Measurements from ENCODE around the gene NUP210L.

Gene NUP210L

DNA sequence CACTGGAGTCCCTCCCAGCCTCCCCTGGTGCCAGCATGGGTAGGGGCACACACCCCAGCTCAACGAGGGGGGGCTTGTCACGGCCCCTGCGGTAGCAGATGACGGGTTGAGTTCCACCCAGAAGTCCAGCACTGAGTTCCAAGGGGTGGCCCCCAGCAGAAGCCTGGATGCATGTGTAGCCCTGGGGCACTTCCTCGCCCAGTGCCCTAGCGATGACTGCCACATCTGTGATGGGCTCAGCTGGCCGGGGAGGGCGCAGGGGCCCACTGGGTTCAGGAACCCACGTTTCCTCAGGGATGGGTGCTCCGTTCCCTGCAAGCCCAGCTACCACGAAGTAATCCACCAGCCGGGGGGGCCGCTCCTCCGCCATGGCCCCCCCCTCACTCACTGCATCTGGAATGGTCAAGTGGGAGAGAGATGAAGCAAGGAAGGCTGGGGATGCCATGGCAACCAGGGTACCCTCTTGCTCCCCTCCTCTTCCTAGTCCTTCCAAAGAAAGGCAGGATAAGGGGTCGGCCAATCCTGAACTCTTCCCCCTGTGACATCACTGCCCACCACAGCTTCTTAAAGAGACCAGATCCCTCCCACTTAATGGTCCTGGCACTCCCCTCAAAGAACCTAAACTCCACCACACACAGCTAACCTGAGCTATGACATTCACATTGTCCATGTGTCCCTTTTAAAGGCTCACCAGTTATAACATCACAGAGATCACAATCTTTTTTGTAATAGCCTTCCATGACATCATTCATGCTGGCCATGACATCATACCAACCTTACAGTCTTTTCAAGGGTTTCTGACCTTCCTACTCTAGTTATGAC, 210.7 kb downstream of the NUP210L start:
- DNase-seq (ENCODE audit: low spot score), result no peak
- TF ChIP-seq, protein P1, sequence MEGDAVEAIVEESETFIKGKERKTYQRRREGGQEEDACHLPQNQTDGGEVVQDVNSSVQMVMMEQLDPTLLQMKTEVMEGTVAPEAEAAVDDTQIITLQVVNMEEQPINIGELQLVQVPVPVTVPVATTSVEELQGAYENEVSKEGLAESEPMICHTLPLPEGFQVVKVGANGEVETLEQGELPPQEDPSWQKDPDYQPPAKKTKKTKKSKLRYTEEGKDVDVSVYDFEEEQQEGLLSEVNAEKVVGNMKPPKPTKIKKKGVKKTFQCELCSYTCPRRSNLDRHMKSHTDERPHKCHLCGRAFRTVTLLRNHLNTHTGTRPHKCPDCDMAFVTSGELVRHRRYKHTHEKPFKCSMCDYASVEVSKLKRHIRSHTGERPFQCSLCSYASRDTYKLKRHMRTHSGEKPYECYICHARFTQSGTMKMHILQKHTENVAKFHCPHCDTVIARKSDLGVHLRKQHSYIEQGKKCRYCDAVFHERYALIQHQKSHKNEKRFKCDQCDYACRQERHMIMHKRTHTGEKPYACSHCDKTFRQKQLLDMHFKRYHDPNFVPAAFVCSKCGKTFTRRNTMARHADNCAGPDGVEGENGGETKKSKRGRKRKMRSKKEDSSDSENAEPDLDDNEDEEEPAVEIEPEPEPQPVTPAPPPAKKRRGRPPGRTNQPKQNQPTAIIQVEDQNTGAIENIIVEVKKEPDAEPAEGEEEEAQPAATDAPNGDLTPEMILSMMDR (IDR thresholded peaks at IDR 0.05; ENCODE audit: extremely low read depth, missing control alignments), result no peak

DNA sequence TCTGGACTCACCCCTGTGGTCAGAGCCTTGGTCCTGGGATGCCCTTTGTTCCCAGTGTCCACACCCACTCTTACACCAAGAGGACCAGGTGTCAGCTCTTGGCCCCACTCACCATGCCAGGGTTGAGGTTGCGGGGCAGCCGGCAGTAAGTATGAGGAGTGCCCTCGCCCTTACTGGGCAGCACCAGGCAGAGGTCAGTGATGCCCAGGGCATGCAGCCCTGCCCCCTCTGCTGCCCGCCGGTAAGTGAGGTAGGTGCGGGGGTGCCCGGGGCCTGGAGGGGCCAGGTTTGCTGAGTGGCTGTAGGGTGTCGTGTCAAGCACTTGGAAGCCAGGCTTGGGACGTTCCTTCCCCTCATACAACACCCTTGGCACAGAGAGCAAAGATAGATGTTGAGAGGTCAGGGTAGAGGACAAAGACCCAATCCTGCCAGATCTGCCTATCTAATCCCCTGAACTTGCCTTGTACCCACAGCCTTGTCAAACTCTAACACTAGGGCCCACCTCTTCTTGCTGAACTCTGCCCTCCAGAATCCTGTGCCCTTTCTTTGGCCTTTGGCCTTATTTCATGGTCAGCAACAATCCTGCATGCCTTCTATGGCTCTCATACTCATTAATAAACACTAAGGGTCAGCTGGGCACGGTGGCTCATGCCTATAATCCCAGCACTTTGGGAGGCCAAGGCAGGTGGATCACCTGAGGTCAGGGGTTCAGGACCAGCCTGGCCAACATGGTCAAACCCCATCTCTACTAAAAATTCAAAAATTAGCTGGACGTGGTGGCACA, 211.9 kb downstream of the NUP210L start:
- TF ChIP-seq, protein P1 (IDR thresholded peaks at IDR 0.05; ENCODE audit: extremely low read depth, missing control alignments), result no peak

More for the DNA sequence above, 211.9 kb downstream of the NUP210L start:
- no peak for DNase-seq (ENCODE audit: low spot score)

Data from GM20000 (cell line).